Measurements from ENCODE around the gene PLA2G2F. TPM values are rescaled to one million over a fixed set of nuclear protein-coding genes. Genes with fewer than 3 reads are reported as not detected.

PLA2G2F gene
- total RNA-seq, 1 experiment from 2014 or later, result not detected

- Mint-ChIP-seq H3K9me3 (no peaks in the 10 kb centered on the region), H3K4me3 (no peak overlapping the region), H3K4me1 (peaks cover 23% of the 10 kb centered on the region), H3K27ac (no peak overlapping the region), H3K27me3 (ENCODE audit: low read depth) (no peaks in the 10 kb centered on the region), H3K36me3 (no peaks in the 10 kb centered on the region)
- no peak for ATAC-seq
- DNase-seq (ENCODE audit: low spot score), result no peak
- no peak for TF ChIP-seq ZNF219 (CRISPR knock-in tag; IDR thresholded peaks at IDR 0.05; ENCODE audit: borderline replicate concordance)
- no peak for TF ChIP-seq AR (CRISPR knock-in tag; IDR thresholded peaks at IDR 0.05)
- TF ChIP-seq ZNF396 (CRISPR knock-in tag; IDR thresholded peaks at IDR 0.05; ENCODE audit: borderline replicate concordance), result no peak
- TF ChIP-seq ARID4B (CRISPR knock-in tag; IDR thresholded peaks at IDR 0.05; ENCODE audit: borderline replicate concordance), result no peak
- TF ChIP-seq E2F5 (CRISPR knock-in tag; IDR thresholded peaks at IDR 0.05), result no peak
- TF ChIP-seq SMAD3 (CRISPR knock-in tag; IDR thresholded peaks at IDR 0.05; ENCODE audit: borderline replicate concordance), result no peak
- no peak for TF ChIP-seq E2F4 (CRISPR knock-in tag; IDR thresholded peaks at IDR 0.05; ENCODE audit: borderline replicate concordance, low read depth)
- TF ChIP-seq ZNF512 (CRISPR knock-in tag; IDR thresholded peaks at IDR 0.05; ENCODE audit: borderline replicate concordance), result no peak
- no peak for TF ChIP-seq ZMAT4 (CRISPR knock-in tag; IDR thresholded peaks at IDR 0.05)
- TF ChIP-seq ATF3 (CRISPR knock-in tag; conservative IDR thresholded peaks at IDR 0.05), result no peak
- ChIA-PET CTCF (interaction anchor here (1.2 to 4.5 kb wide), 2 partner anchors 175 kb away, joined by 4 to 75 read pairs; no protein-coding TSS in a partner anchor), POLR2A (no interaction called here)
Observed at GRCh38 chr1:20149601-20150325, 10.6 kb downstream of the PLA2G2F start.

- Mint-ChIP-seq H3K9me3 (no peaks in the 10 kb centered on the region), H3K27ac (no peak overlapping the region), H3K36me3 (no peaks in the 10 kb centered on the region), H3K4me1 (peaks cover 23% of the 10 kb centered on the region), H3K27me3 (ENCODE audit: low read depth) (no peaks in the 10 kb centered on the region), H3K4me3 (no peak overlapping the region)
- ChIA-PET CTCF (interaction anchor here (0.8 to 4.5 kb wide), 3 partner anchors 48 to 231 kb away, joined by 3 to 75 read pairs (median 52); no protein-coding TSS in a partner anchor), POLR2A (interaction anchor here (0.7 kb wide), 1 partner anchor 72 kb away, joined by 5 read pairs; no protein-coding TSS in a partner anchor)
- TF ChIP-seq HMGA2 (CRISPR knock-in tag; IDR thresholded peaks at IDR 0.05), result no peak
- TF ChIP-seq NR3C1 (CRISPR knock-in tag; conservative IDR thresholded peaks at IDR 0.05; ENCODE audit: low read depth), result no peak
- ATAC-seq, result no peak
- no peak for DNase-seq (ENCODE audit: low spot score)
Observed at GRCh38 chr1:20150326-20150705, 11.2 kb downstream of the PLA2G2F start.
